ENCODE data around the gene CCNY.
"Not testable (repeated sequence)": the region's sequence is repeated elsewhere in the genome, so short reads cannot be mapped to it uniquely, and the experiment has no call there.

CCNY gene

DNA sequence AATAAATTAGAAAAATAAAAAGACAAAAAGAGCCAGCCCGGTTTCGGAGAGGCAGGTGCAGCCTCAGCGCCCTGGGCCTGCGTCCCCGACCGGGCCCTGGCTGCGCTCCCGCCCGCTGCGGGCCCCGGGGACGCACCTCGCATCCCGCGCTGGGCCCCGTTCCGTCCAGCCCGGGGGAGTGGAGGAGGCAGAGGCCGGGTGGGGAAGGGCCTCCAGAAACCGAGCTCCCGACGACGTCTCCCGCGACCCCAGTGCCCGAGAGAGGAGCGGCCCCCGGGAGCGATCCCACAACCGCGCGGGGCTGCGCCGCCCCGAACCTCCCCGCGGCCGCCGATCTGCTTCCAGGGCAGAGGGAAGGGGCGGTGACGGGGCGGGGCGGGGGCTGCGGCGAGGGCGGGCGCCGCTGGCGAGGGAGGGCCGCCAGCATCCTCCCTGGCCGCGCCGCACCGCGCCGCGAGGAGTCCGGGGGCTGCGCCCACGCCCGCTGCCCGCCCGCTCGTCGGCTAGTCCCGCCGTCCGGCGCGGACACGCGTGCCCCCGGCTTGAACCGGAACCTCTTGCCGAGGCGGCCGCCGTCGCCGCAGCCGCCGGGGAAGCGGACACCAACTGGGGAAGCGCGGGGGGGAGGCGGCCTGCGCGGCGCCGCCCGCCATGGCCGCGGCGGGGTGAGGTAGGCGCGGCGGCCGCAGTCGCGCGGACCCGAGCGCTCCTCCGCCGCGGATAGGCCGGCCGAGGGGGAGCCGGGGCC, at the start of gene CCNY:
CCNY (plus strand) TSS at position 426 of the 748 bp plus-strand sequence. CDS start 545 bp downstream, outside the sequence.
- peak; percentile 84 for DNase-seq

DNA sequence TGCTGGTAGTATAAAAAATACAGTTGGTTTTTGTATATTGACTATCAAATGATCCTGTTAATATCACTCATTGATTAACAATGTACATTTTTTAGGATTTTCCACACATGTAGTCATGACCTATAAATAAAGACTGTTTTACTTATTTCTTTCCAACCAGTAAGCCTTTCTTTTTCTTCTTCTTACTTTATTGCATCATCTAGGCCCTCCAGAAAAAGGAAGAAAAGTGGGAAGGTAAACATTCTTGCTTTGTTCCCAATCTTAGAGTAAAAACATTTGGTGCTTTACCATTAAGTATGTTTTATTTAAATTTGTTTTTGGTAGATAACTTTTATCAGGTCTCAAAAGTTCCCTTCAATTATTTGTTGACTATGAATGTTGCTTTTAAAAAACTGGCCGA, 47.1 kb upstream of the CCNY start:
- no peak for DNase-seq

DNA sequence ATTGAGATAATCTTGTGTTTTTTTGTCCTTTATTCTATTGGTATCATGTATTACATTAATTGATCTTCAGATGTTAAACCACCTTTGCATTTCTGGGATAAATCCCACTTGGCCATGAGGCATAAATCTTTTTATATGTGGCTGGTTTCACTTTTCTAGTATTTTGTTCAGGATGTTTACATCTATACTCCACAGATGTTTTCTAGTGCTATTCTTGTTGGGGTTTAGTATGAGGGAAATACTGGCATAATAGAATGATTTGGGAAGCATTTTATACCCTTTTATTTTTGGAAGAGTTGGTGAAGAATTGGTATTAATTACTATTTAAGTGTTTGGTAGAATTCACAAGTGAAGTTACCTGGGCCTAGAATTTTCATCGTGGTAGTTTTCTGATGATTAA, 41.8 kb upstream of the CCNY start:
- no peak for DNase-seq

DNA sequence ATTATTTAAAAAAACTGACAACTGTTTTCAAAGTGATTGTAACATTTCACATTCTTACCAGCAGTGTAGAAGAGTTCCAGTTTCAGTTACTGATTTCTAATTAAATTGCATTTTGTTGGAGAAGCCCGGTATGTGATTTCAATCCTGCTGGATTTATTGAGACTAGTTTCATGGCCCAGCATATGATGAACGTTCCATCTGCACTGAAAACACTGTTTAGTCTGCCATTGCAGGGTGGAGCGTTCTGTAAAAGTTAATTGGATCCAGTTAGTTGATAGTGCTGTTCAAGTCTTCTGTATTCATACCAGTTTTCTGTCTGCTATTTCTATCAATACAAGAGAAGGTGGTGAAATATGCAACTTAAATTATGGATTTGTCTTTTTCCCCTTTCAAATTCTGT, 37.3 kb upstream of the CCNY start:
- DNase-seq: no peak

DNA sequence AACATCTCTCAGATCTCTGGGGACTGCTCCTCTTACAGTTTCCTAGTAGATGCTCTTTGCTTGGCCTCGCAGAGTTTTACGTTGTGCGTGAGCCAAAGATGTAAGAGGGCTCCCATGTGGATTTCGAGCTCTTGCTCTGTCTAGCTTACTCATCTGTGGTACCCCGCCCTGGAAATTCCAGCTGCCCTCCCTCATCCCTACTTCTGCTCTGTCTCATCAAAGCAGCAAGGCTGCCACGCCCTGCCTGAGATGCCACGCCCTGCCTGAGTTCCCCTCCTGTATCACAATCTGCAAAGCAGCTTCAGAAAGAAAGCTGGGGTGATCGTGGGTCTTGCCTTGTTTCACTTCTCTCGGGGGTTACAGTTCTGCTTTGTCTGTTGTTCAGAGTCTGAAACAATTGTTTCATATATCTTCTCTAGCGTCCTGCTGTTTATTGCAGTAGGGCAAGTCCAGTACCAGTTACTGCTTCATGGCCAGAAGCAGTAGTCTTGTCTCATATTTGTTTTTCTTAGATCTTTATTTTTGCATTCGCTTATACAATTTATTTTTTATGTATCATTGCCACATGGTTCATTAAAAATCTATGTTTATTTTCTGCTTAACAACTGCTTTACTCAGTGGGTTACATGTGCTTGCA, 36.1 kb upstream of the CCNY start:
- DNase-seq: no peak

DNA sequence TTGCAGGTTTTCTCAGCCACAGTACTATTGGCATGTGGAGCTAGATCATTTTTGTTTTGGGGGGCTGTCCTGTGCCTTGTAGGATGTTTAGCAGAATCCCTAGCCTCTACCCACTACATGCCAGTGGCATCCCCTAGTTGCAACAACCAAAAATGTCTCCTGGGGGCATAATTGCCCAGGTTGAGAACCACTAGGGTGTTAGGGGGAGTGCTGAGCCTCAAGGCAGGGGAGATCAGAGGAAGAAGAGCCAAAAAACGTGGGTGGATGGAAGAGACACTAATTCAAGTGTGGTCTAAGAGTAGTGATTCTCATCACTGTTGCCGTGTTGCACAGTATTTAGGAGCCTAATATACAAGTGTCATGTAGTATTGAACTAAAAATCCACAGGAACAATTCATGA, 31.7 kb upstream of the CCNY start:
- no peak for DNase-seq

DNA sequence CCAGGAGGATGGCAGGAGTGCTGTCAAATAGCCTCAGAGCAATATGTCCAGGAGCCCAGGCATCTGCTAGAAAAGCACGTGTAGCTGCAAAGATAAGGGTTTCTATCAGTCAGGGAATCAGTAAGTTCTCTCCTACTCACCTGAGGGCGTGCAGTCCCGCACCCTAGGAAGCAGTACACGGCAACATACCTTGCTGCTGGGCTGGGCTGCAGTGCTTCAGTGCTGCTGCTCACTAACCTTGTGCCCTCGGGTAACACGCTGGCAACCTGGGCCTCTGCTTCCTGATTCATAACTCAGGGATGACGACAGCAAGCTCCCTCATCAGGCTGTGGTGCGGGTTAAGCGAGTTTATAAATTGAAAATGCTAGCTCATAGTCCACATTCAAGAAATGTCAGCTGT, 29.5 kb upstream of the CCNY start:
- no peak for DNase-seq

DNA sequence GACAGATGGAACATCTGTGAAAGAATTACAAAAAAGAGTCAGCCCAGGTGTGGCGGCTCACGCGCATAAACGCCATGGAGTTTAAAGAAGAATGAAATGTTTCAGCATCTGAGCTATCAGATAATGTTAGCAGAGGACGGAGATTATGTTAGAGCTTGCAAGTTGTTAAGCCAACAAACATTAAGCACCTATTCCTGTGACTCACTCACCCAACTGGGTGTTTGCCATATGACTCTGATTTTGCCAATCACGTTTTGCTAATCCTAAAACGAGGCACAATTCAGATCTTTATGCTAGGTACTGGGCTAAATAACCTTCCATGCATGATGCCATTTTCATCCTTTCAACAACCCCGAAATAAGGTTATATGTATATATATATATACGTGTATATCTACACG, 29.0 kb upstream of the CCNY start:
- DNase-seq: no peak

DNA sequence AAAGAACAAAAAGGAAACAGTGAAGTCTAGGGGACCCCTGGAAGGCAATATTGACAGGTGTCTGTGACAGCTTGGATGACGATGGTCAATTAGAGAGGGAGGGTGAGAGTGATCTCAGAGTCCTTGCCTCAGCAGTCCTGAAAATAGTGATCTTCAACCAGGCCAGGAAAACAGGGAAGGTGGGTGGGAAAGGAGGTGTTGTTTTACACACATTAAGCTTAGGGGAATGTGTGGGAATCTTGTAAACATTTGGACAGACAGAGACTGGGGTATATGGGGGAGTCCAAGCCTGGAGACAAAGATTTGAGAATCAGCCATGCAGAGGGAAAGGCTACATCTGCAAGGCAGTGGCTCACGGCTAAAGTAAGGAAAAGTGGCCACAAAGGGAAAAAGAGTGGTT, 27.5 kb upstream of the CCNY start:
- DNase-seq: no peak

DNA sequence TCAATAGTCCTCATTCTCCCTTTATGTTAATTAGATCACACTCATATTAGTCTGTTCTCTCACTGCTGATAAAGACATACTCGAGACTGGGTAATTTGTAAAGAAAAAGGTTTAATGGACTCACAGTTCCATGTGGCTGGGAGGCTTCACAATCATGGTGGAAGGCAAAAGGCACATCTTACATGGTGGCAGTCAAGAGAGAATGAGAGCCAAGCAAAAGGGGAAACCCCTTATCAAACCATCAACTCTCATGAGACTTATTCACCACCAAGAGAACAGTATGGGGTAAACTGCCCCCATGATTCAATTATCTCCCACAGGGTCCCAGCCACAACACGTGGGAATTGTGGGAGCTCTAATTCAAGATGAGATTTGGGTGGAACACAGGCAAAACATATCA, 22.2 kb upstream of the CCNY start:
- not testable (repeated sequence) for DNase-seq

DNA sequence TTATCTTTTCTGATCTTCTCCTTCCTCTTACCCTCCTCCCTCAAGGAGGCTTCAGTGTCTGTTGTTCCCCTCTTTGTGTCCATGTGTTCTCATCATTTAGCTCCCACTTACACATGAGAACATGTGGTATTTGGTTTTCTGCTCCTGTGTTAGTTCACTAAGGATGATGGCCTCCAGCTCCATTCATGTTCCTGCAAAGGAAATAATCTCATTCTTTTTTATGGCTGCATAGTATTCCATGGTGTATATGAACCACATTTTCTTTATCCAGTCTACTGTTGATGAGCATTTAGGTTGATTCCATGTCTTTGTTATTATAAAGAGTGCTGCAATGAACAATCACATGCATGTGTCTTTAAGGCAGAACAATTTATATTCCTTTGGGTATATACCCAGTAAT, 21.1 kb upstream of the CCNY start:
- not testable (repeated sequence) for DNase-seq

DNA sequence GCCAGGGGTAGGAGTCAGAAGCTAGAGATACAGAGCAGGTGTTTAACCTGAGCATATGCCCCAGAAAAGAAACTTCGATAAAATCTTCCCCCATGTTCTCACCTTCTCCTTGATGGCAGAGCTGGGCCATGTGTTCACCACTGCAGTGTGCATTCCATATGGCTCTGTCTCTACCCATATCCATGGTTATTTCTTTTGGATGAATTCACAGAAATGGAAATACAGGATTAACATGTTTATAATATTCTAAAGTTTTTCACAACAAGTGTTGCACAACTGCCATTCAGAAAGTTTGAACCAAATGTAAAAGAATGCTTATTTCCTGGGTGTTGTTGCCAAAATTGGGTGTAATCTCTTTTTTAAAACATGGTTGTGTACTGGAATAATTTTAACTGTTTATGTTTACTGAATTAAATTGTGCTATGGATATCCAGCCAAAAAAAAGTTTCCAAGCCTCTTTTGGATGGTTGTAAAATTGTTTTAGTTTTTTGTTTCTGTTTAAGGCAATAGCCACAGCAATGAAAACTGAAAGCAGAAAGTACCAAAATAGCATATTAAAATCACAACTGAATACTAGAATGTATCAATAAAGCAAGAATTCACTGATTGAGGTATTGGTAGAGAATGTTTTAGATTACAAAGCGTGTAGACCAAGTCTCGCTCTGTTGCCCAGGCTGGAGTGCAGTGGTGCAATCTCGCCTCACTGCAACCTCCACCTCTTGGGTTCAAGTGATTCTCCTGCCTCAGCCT, 19.9 kb upstream of the CCNY start:
- DNase-seq: no peak

DNA sequence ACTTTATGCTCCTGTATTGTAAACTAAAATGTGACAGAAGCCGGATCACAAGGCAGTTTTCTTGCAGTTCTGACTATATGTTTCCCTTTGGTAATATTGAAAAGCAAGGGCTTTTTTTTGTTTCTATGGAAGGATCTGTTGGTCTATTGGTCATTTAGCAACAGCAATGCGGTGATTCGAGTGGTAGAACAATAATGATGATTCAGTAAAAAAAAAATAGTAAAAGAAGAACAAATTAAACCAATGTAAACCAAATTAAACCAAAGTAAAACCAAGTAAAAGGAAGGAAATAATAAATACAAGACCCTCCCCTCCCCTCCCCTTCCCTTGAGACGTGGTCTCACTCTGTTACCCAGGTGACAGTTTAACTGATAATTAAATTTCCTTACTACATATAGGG, 17.8 kb upstream of the CCNY start:
- no peak for DNase-seq

DNA sequence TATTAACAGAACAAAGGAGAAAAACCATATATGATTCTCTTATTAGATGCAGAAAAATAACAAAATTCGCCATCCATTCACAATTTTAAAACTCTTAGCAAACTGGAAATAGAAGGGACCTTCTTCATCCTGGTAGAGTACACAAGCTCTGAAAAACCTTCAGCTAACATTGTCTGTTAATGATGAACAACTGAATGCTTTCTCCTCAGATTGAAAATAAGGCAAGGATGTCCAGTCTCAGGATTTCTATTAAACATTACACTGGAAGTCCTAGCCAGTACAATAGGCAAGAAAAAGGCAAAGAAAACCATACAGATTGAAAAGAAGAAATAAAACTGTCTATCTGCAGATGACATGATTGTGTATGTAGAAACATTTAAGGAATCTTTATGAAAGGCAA, 16.0 kb upstream of the CCNY start:
- DNase-seq: no peak

DNA sequence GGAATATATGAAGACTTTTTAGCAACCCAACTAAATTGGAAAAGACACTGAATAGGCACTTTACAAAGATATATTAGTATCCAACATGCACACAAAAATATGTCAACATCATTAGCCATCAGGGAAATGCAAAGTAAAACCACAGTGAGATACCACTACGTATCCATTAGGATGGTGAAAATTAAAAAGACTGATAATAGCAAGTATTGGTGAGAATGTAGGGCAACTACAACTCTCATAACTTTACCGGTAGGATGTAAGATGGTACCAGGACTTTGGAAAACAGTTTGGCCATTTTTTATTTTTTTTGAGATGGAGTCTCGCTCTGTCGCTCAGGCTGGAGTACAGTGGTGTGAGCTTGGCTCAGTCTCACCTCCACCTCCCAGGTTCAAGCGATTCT, 13.7 kb upstream of the CCNY start:
- no peak for DNase-seq

DNA sequence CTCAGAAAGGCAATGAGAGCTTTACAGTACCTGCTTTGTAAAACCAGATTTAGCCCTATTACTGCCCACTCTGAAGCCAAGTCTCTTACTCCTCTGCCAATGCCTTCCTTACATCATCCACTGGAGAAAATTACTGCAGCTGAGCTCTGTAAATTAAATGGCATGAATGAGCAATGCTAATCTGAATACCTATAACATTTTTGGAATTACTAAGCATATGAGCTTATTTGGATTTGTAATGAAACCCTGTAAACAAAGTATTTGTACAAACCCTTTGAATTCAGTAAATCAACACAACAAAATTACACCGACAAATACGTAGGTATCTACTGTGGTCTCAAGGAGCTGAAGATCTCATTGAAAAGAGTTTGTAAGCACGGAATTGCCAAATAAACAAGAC, 12.1 kb upstream of the CCNY start:
- DNase-seq: no peak

DNA sequence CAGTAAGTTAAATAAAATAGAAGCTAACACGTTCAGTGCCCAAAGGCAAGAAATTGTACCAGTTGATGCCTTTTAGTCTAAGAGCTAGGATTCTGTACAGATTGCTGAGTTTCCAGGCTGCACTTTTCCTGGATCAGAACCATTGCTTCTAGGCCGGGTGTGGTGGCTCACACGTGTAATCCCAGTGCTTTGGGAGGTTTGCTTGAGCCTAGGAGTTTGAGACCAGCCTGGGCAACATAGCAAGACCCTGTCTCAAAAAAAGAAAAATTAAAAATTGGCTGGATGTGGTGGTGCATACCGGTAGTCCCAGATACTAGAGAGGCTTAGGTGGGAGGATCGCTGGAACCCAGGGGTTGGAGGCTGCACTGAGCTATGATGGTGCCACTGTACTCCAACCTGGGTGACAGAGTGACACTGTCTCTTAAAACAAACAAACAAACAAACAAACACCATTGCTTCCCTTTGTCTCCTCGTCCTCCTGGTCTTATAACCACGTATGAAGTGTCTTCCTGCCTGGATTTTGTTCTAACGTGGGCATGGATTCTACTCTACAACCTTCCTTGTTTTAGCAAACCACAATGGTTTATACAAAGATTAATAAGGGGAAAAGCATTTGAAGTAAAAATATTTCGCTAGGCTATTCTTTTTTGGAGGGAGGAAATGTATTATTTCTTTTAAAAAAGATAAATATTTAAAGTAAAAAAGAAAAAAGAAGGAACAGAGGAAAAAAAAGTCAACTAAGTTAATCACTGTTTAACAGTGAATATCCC, 9.7 kb upstream of the CCNY start:
- no peak for DNase-seq

DNA sequence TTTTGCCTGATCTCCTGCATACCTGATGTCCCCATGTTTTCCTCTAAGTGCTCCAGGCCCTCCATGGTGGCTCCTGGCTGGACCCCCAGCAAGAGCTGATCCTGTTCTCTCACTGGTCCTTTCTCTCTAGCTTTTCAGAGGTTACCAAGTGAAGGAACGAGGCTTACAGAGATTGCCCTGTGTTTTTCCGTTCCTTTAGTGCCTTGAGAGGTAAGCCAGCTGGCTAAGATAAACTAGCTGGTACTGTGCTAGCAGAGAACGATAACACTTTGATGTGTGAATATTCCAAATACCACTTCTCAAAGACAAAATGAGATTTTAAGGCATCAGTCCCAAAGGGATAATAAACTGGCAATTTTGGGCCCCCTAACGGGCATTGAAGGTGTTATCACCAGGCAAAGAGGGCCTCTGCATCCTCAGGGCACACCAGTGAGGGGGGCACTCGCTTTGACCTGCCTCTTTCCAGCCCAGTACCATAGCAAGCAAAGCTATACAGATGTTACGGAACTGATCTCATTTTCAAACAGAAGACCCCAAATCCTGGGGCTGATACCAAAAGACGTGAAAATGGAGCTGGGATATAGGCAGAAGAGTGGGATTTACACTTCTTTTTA, 8.4 kb upstream of the CCNY start:
- no peak for DNase-seq

DNA sequence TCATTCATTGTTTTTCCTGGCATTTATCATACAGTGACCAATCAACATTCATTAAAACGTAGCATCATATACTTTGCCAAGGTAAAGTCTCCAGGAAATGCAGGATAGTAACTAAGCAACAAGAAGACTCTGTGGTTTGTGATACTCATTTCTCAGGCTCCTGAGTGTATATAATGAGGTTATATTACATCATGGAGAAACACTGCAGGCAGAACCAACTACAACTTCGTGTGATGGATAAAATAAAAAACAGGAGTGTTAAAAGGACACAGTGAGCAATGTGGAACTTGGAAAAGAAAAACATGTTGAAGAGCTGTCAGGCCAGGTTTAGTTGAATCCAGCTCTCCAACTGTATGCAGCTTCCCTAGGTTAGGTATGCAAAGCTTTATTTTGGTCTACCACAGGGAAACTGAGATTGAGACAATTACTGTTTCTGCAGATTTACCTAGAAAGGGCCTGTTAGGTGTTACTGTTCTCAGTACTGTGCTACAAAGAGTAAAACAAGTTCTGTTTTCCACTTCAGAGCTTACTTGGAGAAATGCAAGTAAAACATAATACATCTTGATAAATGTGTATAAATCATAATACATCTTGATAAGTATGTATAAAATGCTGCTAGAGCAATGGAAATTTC, 7.8 kb upstream of the CCNY start:
- no peak for DNase-seq

DNA sequence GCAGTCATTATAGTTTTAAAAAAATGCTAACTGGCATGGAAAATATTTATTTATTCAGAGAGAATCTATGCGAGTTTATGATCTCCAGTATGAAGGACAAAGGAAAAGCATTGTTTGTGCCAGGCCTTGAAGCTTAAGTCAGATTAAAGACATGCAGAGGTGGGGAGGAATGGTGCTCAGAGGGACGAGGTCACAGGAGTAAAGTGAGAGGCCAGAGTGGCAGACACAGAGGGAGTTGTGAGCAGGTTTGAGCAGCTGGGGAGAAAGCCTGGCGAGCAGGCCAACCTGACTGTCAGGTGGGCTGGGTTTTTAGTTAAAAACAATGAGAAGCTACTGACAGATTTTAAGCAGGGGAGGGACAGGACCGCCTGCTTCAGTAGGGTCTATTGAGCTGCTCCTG, 6.8 kb upstream of the CCNY start:
- DNase-seq: no peak

DNA sequence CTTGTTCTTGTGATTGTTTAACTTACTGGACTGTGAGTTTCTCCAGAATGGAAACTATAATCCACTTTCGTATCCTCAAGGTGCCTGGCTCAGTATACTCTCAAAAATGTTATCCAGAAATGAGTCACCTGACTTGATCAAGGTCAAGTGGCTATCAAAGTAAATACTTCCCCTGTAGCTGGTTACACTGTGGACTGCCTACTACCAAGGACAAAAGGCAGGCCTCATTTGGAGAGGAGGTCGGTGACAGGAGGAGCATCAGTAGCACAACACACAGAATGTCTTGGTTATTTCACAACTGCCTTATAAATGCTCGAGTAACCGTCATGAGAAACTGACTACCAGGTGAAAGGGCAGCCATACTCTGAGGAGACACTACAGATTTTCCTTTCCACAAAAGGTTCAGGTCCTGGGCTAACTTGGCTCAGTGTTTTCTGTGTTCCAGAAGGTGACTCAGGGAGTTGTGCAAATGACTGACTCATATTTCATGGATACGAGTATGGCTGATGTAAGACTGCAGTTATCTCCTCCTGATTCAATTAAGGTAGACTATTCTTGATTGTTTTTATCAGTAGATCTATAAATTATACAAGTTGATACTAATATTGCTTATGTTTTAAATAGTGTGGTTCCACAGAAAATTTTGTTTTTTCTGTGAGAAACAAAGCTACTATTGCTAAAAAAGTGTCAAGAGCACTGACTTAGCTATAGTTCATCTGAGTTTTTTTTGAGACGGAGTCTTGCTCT, 4.2 kb upstream of the CCNY start:
- DNase-seq: peak; percentile 33

DNA sequence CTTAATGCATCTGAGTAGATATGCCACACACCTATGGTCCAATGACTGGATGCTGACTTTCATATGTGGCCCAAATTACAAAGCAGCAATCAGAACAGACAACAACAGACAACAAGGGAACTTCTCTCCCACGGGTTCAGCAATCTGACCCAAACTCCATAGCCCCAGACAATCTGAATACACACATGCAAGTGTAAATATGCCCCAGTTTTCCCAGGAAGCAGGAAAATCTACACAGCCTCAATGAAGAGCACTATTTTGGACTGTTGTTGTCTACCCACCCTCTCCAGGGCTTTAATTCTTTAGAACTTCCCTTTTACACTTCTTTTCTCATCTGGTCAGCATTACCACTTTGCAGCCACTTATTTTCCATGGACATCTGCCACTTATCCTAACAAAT, 2.0 kb upstream of the CCNY start:
- no peak for DNase-seq
